Smooth muscle cell (in vitro differentiated cells): ENCODE results near the gene LRMDA. TPM values are rescaled to one million over a fixed set of nuclear protein-coding genes. Genes with fewer than 3 reads are reported as not detected.
A peak's percentile ranks its signal among the peaks of the same experiment; 100 is the strongest.

Experiments used
- DNase-seq: peaks from one replicate; lab custom pipeline; 2025; ENCODE audit not compliant: unreplicated experiment; lab: John Stamatoyannopoulos, UW
- H2AFZ ChIP-seq: fragments of 200-600 bp; sonication (generic); 2 replicates; pipeline ENCODE4 v1.6.0; 2016; ENCODE audit warnings: antibody characterized with exemption, low read depth, mild to moderate bottlenecking
- H3F3A ChIP-seq: fragments of 200-600 bp; sonication (generic); 2 replicates; pipeline ENCODE4 v1.6.0; 2017; ENCODE audit warnings: antibody characterized with exemption, low read depth
- H3K27ac ChIP-seq: fragments of 200-600 bp; sonication (generic); 2 replicates; pipeline ENCODE4 v1.5.1; 2016; ENCODE audit warnings: low read depth, mild to moderate bottlenecking
- H3K27me3 ChIP-seq: fragments of 200-600 bp; sonication (generic); 2 replicates; pipeline ENCODE4 v1.6.1; 2016; ENCODE audit warnings: low read depth, mild to moderate bottlenecking
- H3K36me3 ChIP-seq: fragments of 200-600 bp; sonication (generic); 2 replicates; pipeline ENCODE4 v1.5.1; 2016; ENCODE audit warnings: low read depth
- H3K4me1 ChIP-seq: fragments of 200-600 bp; sonication (generic); 2 replicates; pipeline ENCODE4 v1.5.1; 2016; ENCODE audit warnings: low read depth
- H3K4me2 ChIP-seq: fragments of 200-600 bp; sonication (generic); 2 replicates; pipeline ENCODE4 v1.6.0; 2016; ENCODE audit warnings: mild to moderate bottlenecking
- H3K4me3 ChIP-seq: fragments of 200-600 bp; sonication (generic); 2 replicates; pipeline ENCODE4 v1.5.1; 2016; ENCODE audit warnings: mild to moderate bottlenecking
- H3K79me2 ChIP-seq: fragments of 200-600 bp; sonication (generic); 2 replicates; pipeline ENCODE4 v1.6.0; 2016; ENCODE audit warnings: low read depth, mild to moderate bottlenecking
- H3K9ac ChIP-seq: fragments of 200-600 bp; sonication (generic); 2 replicates; pipeline ENCODE4 v1.6.0; 2016; ENCODE audit warnings: low read depth
- H3K9me3 ChIP-seq: fragments of 200-600 bp; sonication (generic); replicated peaks from 2 replicates; pipeline ENCODE4 v1.5.1; 2016; ENCODE audit warnings: low read depth
- H4K20me1 ChIP-seq: fragments of 200-600 bp; sonication (generic); 2 replicates; pipeline ENCODE4 v1.6.0; 2016; ENCODE audit warnings: low read depth
- CTCF ChIP-seq: fragments of 200-600 bp; sonication (generic); IDR thresholded peaks from 2 replicates; pipeline ENCODE4 v1.5.1; 2017; ENCODE audit warnings: borderline replicate concordance, mild to moderate bottlenecking, antibody characterized with exemption; ENCODE audit not compliant: insufficient read depth, poor library complexity, severe bottlenecking
- WGBS: methylation state at CpG from one replicate; pipeline ENCODE4 v1.1.7; 2016; ENCODE audit warnings: low lambda C conversion rate; 5-methylcytosine and 5-hydroxymethylcytosine counted together
- polyA plus RNA-seq: library from polyadenylated mRNA; unstranded; fragments of >200 nt; fragmentation: Nextera tagmentation; extraction: Ambion mirVana; gene quantifications from 2 replicates; pipeline ENCODE4 v1.2.1, GENCODE V29; 2016
- total RNA-seq: library from RNA; depleted of rRNA; stranded (reverse); fragments of >200 nt; gene quantifications from 2 replicates; pipeline ENCODE4 v1.2.3, GENCODE V29; 2014

LRMDA gene
- total and polyA plus RNA-seq, 2 experiments from 2014 or later = 1.5 to 1.6 TPM

DNA sequence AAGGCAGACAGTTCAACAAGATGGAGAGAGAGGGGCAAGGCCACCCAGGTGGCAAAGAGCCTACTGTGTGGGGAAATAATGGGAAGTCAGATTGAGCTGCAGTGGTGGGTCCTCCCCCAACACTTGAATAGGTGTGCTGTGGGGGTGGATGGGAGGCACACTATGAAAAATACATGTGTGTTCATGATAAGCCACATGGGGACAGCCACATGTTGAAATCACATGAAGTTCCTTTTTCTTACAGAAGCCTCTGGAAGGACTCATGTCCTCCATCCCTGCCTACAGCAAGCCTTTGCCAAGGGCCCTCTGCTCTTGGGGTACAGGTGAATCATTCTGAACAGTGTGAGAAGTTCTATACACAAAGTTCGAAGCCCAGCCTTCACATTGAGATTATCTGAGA is 310.9 kb downstream of the LRMDA start:
- H2AFZ ChIP-seq = no peak overlapping the region
- H3F3A ChIP-seq = no peaks in the 10 kb centered on the region
- TF ChIP-seq CTCF = no peak
- H4K20me1 ChIP-seq = no peaks in the 10 kb centered on the region
- no peak overlapping the region for H3K4me3 ChIP-seq
- DNase-seq = no peak
- no peak overlapping the region for H3K4me2 ChIP-seq
- no peaks in the 10 kb centered on the region for H3K79me2 ChIP-seq
- H3K9me3 ChIP-seq = no peaks in the 10 kb centered on the region
- WGBS = 100% methylated on average over 1 of the region's 1 CpG
- no peaks in the 10 kb centered on the region for H3K4me1 ChIP-seq
- H3K27me3 ChIP-seq = no peaks in the 10 kb centered on the region
- no peaks in the 10 kb centered on the region for H3K36me3 ChIP-seq
- no peak overlapping the region for H3K27ac ChIP-seq
- H3K9ac ChIP-seq = no peak overlapping the region

- Histone ChIP-seq H3K79me2 (no peaks in the 10 kb centered on the region), H4K20me1 (no peaks in the 10 kb centered on the region), H2AFZ (peak overlapping the region; percentile 88), H3K4me3 (no peak overlapping the region), H3K27me3 (no peaks in the 10 kb centered on the region), H3K4me1 (no peaks in the 10 kb centered on the region), H3F3A (no peaks in the 10 kb centered on the region), H3K27ac (no peak overlapping the region), H3K9ac (no peak overlapping the region), H3K9me3 (no peaks in the 10 kb centered on the region), H3K36me3 (no peaks in the 10 kb centered on the region), H3K4me2 (peak overlapping the region; percentile 7)
- DNase-seq = no peak
- no peak for TF ChIP-seq CTCF
- WGBS = 38% methylated on average over 9 of the region's 9 CpGs
These were observed 311.9 kb downstream of the LRMDA start for GRCh38 chr10:75743291-75743778.

GRCh38 chr10:75744261-75744660 is 312.8 kb downstream of the LRMDA start:
- Histone ChIP-seq H3K27ac (no peak overlapping the region), H3K9ac (no peak overlapping the region)

More at GRCh38 chr10:75744261-75744660, 312.8 kb downstream of the LRMDA start:
- H3K4me2 ChIP-seq = no peak overlapping the region
- H3F3A ChIP-seq = no peaks in the 10 kb centered on the region
- DNase-seq = no peak
- no peak overlapping the region for H2AFZ ChIP-seq
- no peaks in the 10 kb centered on the region for H3K36me3 ChIP-seq
- TF ChIP-seq CTCF = no peak
- no peaks in the 10 kb centered on the region for H3K4me1 ChIP-seq
- no peak overlapping the region for H3K4me3 ChIP-seq
- H3K9me3 ChIP-seq = no peaks in the 10 kb centered on the region
- no peaks in the 10 kb centered on the region for H3K79me2 ChIP-seq
- H3K27me3 ChIP-seq = no peaks in the 10 kb centered on the region
- H4K20me1 ChIP-seq = no peaks in the 10 kb centered on the region
